Mesenchymal stem cell (in vitro differentiated cells and primary cell): ENCODE measurements around the gene CD6.

Source experiments
- DNase-seq: peaks from one replicate; pipeline ENCODE4 v3.0.0-alpha.2; 2013
- H2AFZ ChIP-seq: one replicate; pipeline ENCODE4 v1.6.1; 2013; ENCODE audit warnings: low read depth, mild to moderate bottlenecking, control low read depth, inconsistent platforms, low read length, moderate library complexity
- H2AK5ac ChIP-seq: 2 replicates; pipeline ENCODE4 v1.6.1; 2013; ENCODE audit warnings: low read length, moderate library complexity, mild to moderate bottlenecking, inconsistent platforms; ENCODE audit not compliant: severe bottlenecking
- H2BK120ac ChIP-seq: one replicate; pipeline ENCODE4 v1.6.1; 2013; ENCODE audit warnings: low read depth, mild to moderate bottlenecking, inconsistent platforms, low read length, moderate library complexity
- H2BK12ac ChIP-seq, 2 experiments: one replicate each; pipeline ENCODE4 v1.6.1; 2013; ENCODE audit warnings: inconsistent platforms in 2 of 2, low read length in 2 of 2, mild to moderate bottlenecking in 2 of 2, moderate library complexity in 2 of 2, control low read depth in 1 of 2
- H2BK15ac ChIP-seq: one replicate; pipeline ENCODE4 v1.6.1; 2013; ENCODE audit warnings: mild to moderate bottlenecking, low read depth, inconsistent platforms; ENCODE audit not compliant: poor library complexity, severe bottlenecking
- H2BK5ac ChIP-seq: 2 replicates; pipeline ENCODE4 v1.6.1; 2013; ENCODE audit warnings: low read depth, mild to moderate bottlenecking, low read length, control low read depth, inconsistent platforms; ENCODE audit not compliant: poor library complexity, severe bottlenecking
- H3K14ac ChIP-seq, 2 experiments: one replicate each; pipeline ENCODE4 v1.6.1; 2013; ENCODE audit warnings: inconsistent platforms in 2 of 2, low read length in 2 of 2, control low read depth in 1 of 2, mild to moderate bottlenecking in 1 of 2, moderate library complexity in 1 of 2
- H3K18ac ChIP-seq, 2 experiments: one replicate each; pipeline ENCODE4 v1.6.1; 2013; ENCODE audit warnings: inconsistent platforms in 2 of 2, low read length in 2 of 2, control low read depth in 1 of 2, low read depth in 1 of 2, mild to moderate bottlenecking in 1 of 2
- H3K23ac ChIP-seq, 2 experiments: one replicate each; pipeline ENCODE4 v1.6.1; 2013; ENCODE audit warnings: inconsistent platforms in 2 of 2, low read length in 2 of 2, mild to moderate bottlenecking in 2 of 2, moderate library complexity in 2 of 2, control low read depth in 1 of 2
- H3K27ac ChIP-seq: 2 replicates; pipeline ENCODE4 v1.5.1; 2013; ENCODE audit warnings: mild to moderate bottlenecking, moderate library complexity, low read length, control low read depth, inconsistent platforms; ENCODE audit not compliant: poor library complexity, severe bottlenecking
- H3K27me3 ChIP-seq, 2 experiments: 2 replicates each; pipeline versions ENCODE4 v1.6.1 to v1.7.0; 2013; ENCODE audit warnings: low read length in 2 of 2, mild to moderate bottlenecking in 2 of 2, moderate library complexity in 2 of 2, control low read depth in 1 of 2, inconsistent platforms in 1 of 2; ENCODE audit not compliant: control insufficient read depth in 1 of 2, insufficient read depth in 1 of 2
- H3K36me3 ChIP-seq, 2 experiments: 2 replicates each; pipeline versions ENCODE4 v1.6.1 to v1.7.0; 2013; ENCODE audit warnings: low read length in 2 of 2, control low read depth in 1 of 2, inconsistent platforms in 1 of 2, low read depth in 1 of 2, mild to moderate bottlenecking in 1 of 2; ENCODE audit not compliant: insufficient read depth in 2 of 2, control insufficient read depth in 1 of 2
- H3K4ac ChIP-seq, 2 experiments: one replicate each; pipeline ENCODE4 v1.6.1; 2013; ENCODE audit warnings: inconsistent platforms in 2 of 2, low read length in 2 of 2, mild to moderate bottlenecking in 2 of 2, moderate library complexity in 2 of 2, control low read depth in 1 of 2, low read depth in 1 of 2
- H3K4me1 ChIP-seq: 2 replicates; pipeline ENCODE4 v1.6.1; 2013; ENCODE audit warnings: low read depth, low read length, control low read depth; ENCODE audit not compliant: control insufficient read depth, insufficient read depth
- H3K4me2 ChIP-seq: 2 replicates; pipeline ENCODE4 v1.6.1; 2013; ENCODE audit warnings: low read length, mild to moderate bottlenecking, inconsistent platforms; ENCODE audit not compliant: poor library complexity, severe bottlenecking
- H3K4me3 ChIP-seq, 2 experiments: 2 replicates each; pipeline versions ENCODE4 v1.5.1 to v1.7.0; 2013; ENCODE audit warnings: low read length in 2 of 2, mild to moderate bottlenecking in 2 of 2, control low read depth in 1 of 2, low read depth in 1 of 2; ENCODE audit not compliant: insufficient read depth in 1 of 2
- H3K79me1 ChIP-seq: replicated peaks from 2 replicates; pipeline ENCODE4 v1.6.1; 2013; ENCODE audit warnings: mild to moderate bottlenecking, control low read depth, low read length, inconsistent platforms; ENCODE audit not compliant: poor library complexity, severe bottlenecking
- H3K9ac ChIP-seq: 2 replicates; pipeline ENCODE4 v1.7.0; 2013; ENCODE audit warnings: mild to moderate bottlenecking, low read length, moderate library complexity
- H3K9me3 ChIP-seq: 2 replicates; pipeline ENCODE4 v1.7.0; 2013; ENCODE audit warnings: mild to moderate bottlenecking, low read length; ENCODE audit not compliant: control insufficient read depth
- H4K8ac ChIP-seq: one replicate; pipeline ENCODE4 v1.6.1; 2013; ENCODE audit warnings: inconsistent platforms, mild to moderate bottlenecking, low read length, moderate library complexity
- H4K91ac ChIP-seq: one replicate; pipeline ENCODE4 v1.6.1; 2013; ENCODE audit warnings: mild to moderate bottlenecking, low read length, inconsistent platforms
- WGBS: methylation state at CpG from one replicate; pipeline ENCODE4 v1.1.7; 2013; ENCODE audit warnings: mixed read lengths; 5-methylcytosine and 5-hydroxymethylcytosine counted together

Gene CD6

GRCh38 chr11:60932605-60933356, 38.7 kb upstream of the CD6 start:
- H2BK15ac ChIP-seq: no peak overlapping the region
- peaks cover 9% of the 10 kb centered on the region for H3K4me1 ChIP-seq
- H2BK5ac ChIP-seq: no peak overlapping the region
- H2BK12ac ChIP-seq: no peak overlapping the region
- peaks cover 0 to 2% of the 10 kb centered on the region in 2 experiments for H3K27me3 ChIP-seq
- H3K9ac ChIP-seq: no peak overlapping the region
- H3K4ac ChIP-seq: no peak overlapping the region
- no peak overlapping the region for H3K14ac ChIP-seq
- H3K27ac ChIP-seq: no peak overlapping the region
- no peak overlapping the region for H2BK120ac ChIP-seq
- no peak overlapping the region for H3K4me2 ChIP-seq
- H3K18ac ChIP-seq: no peak overlapping the region
- WGBS: 85% methylated on average over 3 of the region's 5 CpGs
- no peak overlapping the region for H4K8ac ChIP-seq
- no peak overlapping the region for H2AFZ ChIP-seq
- H3K79me1 ChIP-seq: peaks cover 3% of the 10 kb centered on the region
- H3K9me3 ChIP-seq: no peaks in the 10 kb centered on the region
- no peak overlapping the region for H4K91ac ChIP-seq
- H2AK5ac ChIP-seq: no peak overlapping the region
- no peak for DNase-seq
- H3K36me3 ChIP-seq: peaks cover 0 to 89% of the 10 kb centered on the region in 2 experiments
- H3K23ac ChIP-seq: no peak overlapping the region
- no peak overlapping the region for H3K4me3 ChIP-seq

- Histone ChIP-seq H3K4me3 (no peak overlapping the region), H2AK5ac (no peak overlapping the region), H3K9ac (no peak overlapping the region), H3K27ac (no peak overlapping the region), H3K4ac (no peak overlapping the region), H2BK15ac (no peak overlapping the region), H3K79me1 (no peaks in the 10 kb centered on the region), H3K4me2 (no peak overlapping the region), H3K18ac (no peak overlapping the region), H3K4me1 (peaks cover 9% of the 10 kb centered on the region), H3K23ac (no peak overlapping the region), H3K36me3 (peaks cover 0 to 90% of the 10 kb centered on the region in 2 experiments), H4K91ac (no peak overlapping the region), H2BK12ac (no peak overlapping the region), H4K8ac (no peak overlapping the region), H2BK5ac (no peak overlapping the region), H2AFZ (no peak overlapping the region), H2BK120ac (no peak overlapping the region), H3K27me3 (peaks cover 0 to 2% of the 10 kb centered on the region in 2 experiments), H3K9me3 (no peaks in the 10 kb centered on the region), H3K14ac (no peak overlapping the region)
- no peak for DNase-seq
- 95% methylated on average over 37 of the region's 37 CpGs for WGBS
Measured at GRCh38 chr11:60933416-60934123, 37.9 kb upstream of the CD6 start.

- H2BK5ac ChIP-seq: no peak overlapping the region
- peaks cover 4 to 90% of the 10 kb centered on the region in 2 experiments for H3K36me3 ChIP-seq
- no peaks in the 10 kb centered on the region for H3K79me1 ChIP-seq
- H3K9ac ChIP-seq: no peak overlapping the region
- no peak overlapping the region for H4K8ac ChIP-seq
- no peak overlapping the region for H3K4me3 ChIP-seq
- no peak overlapping the region for H3K27ac ChIP-seq
- H4K91ac ChIP-seq: no peak overlapping the region
- H3K23ac ChIP-seq: no peak overlapping the region
- H2BK15ac ChIP-seq: no peak overlapping the region
- H2BK12ac ChIP-seq: no peak overlapping the region
- no peak overlapping the region for H3K18ac ChIP-seq
- H3K4ac ChIP-seq: no peak overlapping the region
- peaks cover 8% of the 10 kb centered on the region for H3K4me1 ChIP-seq
- DNase-seq: no peak
- no peak overlapping the region for H2AK5ac ChIP-seq
- no peak overlapping the region for H2AFZ ChIP-seq
- no peaks in the 10 kb centered on the region for H3K9me3 ChIP-seq
- WGBS: 95% methylated on average over 57 of the region's 57 CpGs
- H3K14ac ChIP-seq: no peak overlapping the region
- no peak overlapping the region for H2BK120ac ChIP-seq
- H3K4me2 ChIP-seq: no peak overlapping the region
- peaks cover 0 to 2% of the 10 kb centered on the region in 2 experiments for H3K27me3 ChIP-seq
Measured at GRCh38 chr11:60934124-60934789, 37.2 kb upstream of the CD6 start.
